Adrenal gland (tissue), 12 donors: Measurements from ENCODE around the gene CPA4. TPM values are rescaled to one million over a fixed set of nuclear protein-coding genes. Genes with fewer than 3 reads are reported as not detected.
"Not testable (repeated sequence)": the region's sequence is repeated elsewhere in the genome, so short reads cannot be mapped to it uniquely, and the experiment has no call there.

ENCODE experiments used
- DNase-seq, 7 donors: peaks; one replicate each; pipeline ENCODE4 v3.0.0-alpha.2; 2019 to 2020
- H3K27ac ChIP-seq, 5 donors: fragments of 200-600 bp; sonication (generic) in 4 of 5; 1 replicate in 3 of 5; 2 replicates in 2 of 5; pipeline versions ENCODE4 v1.5.1 to v1.8.0; 2016 to 2020; ENCODE audit warnings: mild to moderate bottlenecking in 1 of 5
- H3K27me3 ChIP-seq: fragments of 200-600 bp; 2 replicates; pipeline ENCODE4 v1.8.0; 2021
- H3K36me3 ChIP-seq, 2 donors: fragments of 200-600 bp; replicated peaks in 1 of 2; 1 replicate in 1 of 2; 2 replicates in 1 of 2; pipeline versions ENCODE4 v1.5.1 to v1.8.0; 2018 to 2022
- H3K4me1 ChIP-seq, 2 donors: fragments of 200-600 bp; replicated peaks in 1 of 2; 1 replicate in 1 of 2; 2 replicates in 1 of 2; pipeline versions ENCODE4 v1.5.1 to v1.8.0; 2018 to 2021
- H3K4me3 ChIP-seq, 4 donors: fragments of 200-600 bp; sonication (generic) in 3 of 4; one replicate each; pipeline ENCODE4 v1.5.1; 2016 to 2018
- H3K9me3 ChIP-seq, 3 donors: fragments of 200-600 bp; sonication (generic) in 1 of 3; replicated peaks in 1 of 3; 1 replicate in 2 of 3; 2 replicates in 1 of 3; pipeline versions ENCODE4 v1.5.1 to v1.8.0; 2016 to 2021
- CTCF ChIP-seq, 6 experiments: fragments of 450-650 bp in 4 of 6; fragments of 200-600 bp in 2 of 6; sonication (generic) in 1 of 6; IDR thresholded peaks; 1 replicate in 5 of 6; 2 replicates in 1 of 6; pipeline versions ENCODE4 v1.5.1 to v1.8.0; 2016 to 2021; ENCODE audit warnings: antibody characterized with exemption in 6 of 6, mild to moderate bottlenecking in 2 of 6, moderate library complexity in 1 of 6
- POLR2A ChIP-seq, 2 donors: fragments of 450-650 bp; IDR thresholded peaks; one replicate each; pipeline ENCODE4 v1.6.1; 2017; ENCODE audit warnings: antibody characterized with exemption in 2 of 2, mild to moderate bottlenecking in 2 of 2, moderate library complexity in 1 of 2
- WGBS, 4 donors: extraction: QIAGEN DNeasy Blood & Tissue Kit in 2 of 4; methylation state at CpG; one replicate each; pipeline versions ENCODE4 v1.1.5 to v1.1.7; 2013 to 2017; 5-methylcytosine and 5-hydroxymethylcytosine counted together
- intact Hi-C, 2 donors: fragments of 100-400 bp; cut with DNase I; formaldehyde crosslinking; loops; one replicate each; pipeline versions ENCODE4 v1.14.1 to v1.15.0; 2022 to 2023
- polyA plus RNA-seq, 3 donors: library from polyadenylated mRNA; stranded (reverse); fragments of 200-250 nt in 2 of 3; fragments of 350-450 nt in 1 of 3; fragmentation: Illumina TruSeq in 1 of 3; extraction: RNeasy Lipid Tissue Mini Kit (QIAGEN cat#74804) in 1 of 3; gene quantifications; one replicate each; pipeline ENCODE4 v1.2.3, GENCODE V29; 2013 to 2014
- total RNA-seq, 9 donors: library from RNA; depleted of rRNA in 4 of 9; stranded (reverse); fragments of >200 nt in 4 of 9; fragments of 120-200 nt in 1 of 9; fragmentation: NEBNext Ultra II Directional in 1 of 9; extraction: Animal tissue kit (Norgen Biotek cat#: 25700) in 1 of 9; gene quantifications; one replicate each; pipeline versions ENCODE4 v1.1.0 to v1.2.4, GENCODE V29; 2013 to 2023
- donor health status: healthy with polysubstance abuse.
- donor health status: Bipolar disorder and iron deficiency.
- donor health status: DM: yes; HTN: yes; CAD: no.
- donor health status: DM: no; HTN: no; CAD: no.
- donor health status: DM: no; HTN: no; CAD: no.
- donor health status: DM: yes; HTN: yes; CAD: no.

The CPA4 gene
- total and polyA plus RNA-seq, 12 donors: 0.55 to 26.7 (median 2.4) TPM; not detected in 1

- DNase-seq: peak in 1 of 7 donors; percentile 57
- Histone ChIP-seq H3K4me1 (no peaks in the 10 kb centered on the region), H3K4me3 (no peak overlapping the region), H3K27ac (peak overlapping the region in 1 of 5 donors; percentile 19), H3K9me3 (no peaks in the 10 kb centered on the region), H3K36me3 (no peaks in the 10 kb centered on the region), H3K27me3 (no peaks in the 10 kb centered on the region)
- TF ChIP-seq CTCF (IDR thresholded peaks at IDR 0.05): no peak
- no peak for TF ChIP-seq POLR2A (IDR thresholded peaks at IDR 0.05)
- intact Hi-C loops: no loop called here
- WGBS, 4 donors: 67 to 86% (median 84%) methylated on average over 16 to 21 of the region's 21 CpGs
Measured at GRCh38 chr7:130305433-130306042, 12.6 kb downstream of the CPA4 start.

- DNase-seq: no peak
- H3K27ac ChIP-seq: no peak overlapping the region
- no peak overlapping the region for H3K4me3 ChIP-seq
- intact Hi-C loops: no loop called here
- H3K4me1 ChIP-seq: no peaks in the 10 kb centered on the region
- no peaks in the 10 kb centered on the region for H3K9me3 ChIP-seq
- H3K36me3 ChIP-seq: no peaks in the 10 kb centered on the region
- WGBS, 4 donors: 81 to 93% (median 87%) methylated on average over 6 of the region's 6 CpGs
- TF ChIP-seq POLR2A (IDR thresholded peaks at IDR 0.05) (no peak), CTCF (IDR thresholded peaks at IDR 0.05) (no peak)
- H3K27me3 ChIP-seq: no peaks in the 10 kb centered on the region
Measured at GRCh38 chr7:130309986-130310385, 17.0 kb downstream of the CPA4 start.

GRCh38 chr7:130314305-130314704 is 21.3 kb downstream of the CPA4 start:
- DNase-seq: no peak
- H3K27me3 ChIP-seq: no peaks in the 10 kb centered on the region
- no peaks in the 10 kb centered on the region for H3K4me1 ChIP-seq
- no peaks in the 10 kb centered on the region for H3K36me3 ChIP-seq
- no peak for TF ChIP-seq CTCF (IDR thresholded peaks at IDR 0.05)
- no peaks in the 10 kb centered on the region for H3K9me3 ChIP-seq
- 72 to 88% (median 80%) methylated on average over 6 of the region's 6 CpGs for WGBS, 4 donors
- H3K4me3 ChIP-seq: no peak overlapping the region
- intact Hi-C loops: no loop called here
- H3K27ac ChIP-seq: no peak overlapping the region

GRCh38 chr7:130319541-130319940 is 26.6 kb downstream of the CPA4 start:
- WGBS, 4 donors: 89 to 97% (median 90%) methylated on average over 1 of the region's 1 CpG
- no peak for DNase-seq
- no peak for TF ChIP-seq POLR2A (IDR thresholded peaks at IDR 0.05)
- TF ChIP-seq CTCF (IDR thresholded peaks at IDR 0.05): no peak
- Histone ChIP-seq H3K36me3 (no peaks in the 10 kb centered on the region), H3K4me3 (no peak overlapping the region), H3K27ac (no peak overlapping the region), H3K27me3 (no peaks in the 10 kb centered on the region), H3K9me3 (no peaks in the 10 kb centered on the region), H3K4me1 (no peaks in the 10 kb centered on the region)
- intact Hi-C loops: no loop called here

GRCh38 chr7:130321542-130322229 is 28.7 kb downstream of the CPA4 start:
- peak in 3 of 7 donors; percentile 26 to 40 (median 31) for DNase-seq
- H3K27me3 ChIP-seq, H3K4me1 ChIP-seq, H3K9me3 ChIP-seq, H3K27ac ChIP-seq, H3K4me3 ChIP-seq, H3K36me3 ChIP-seq, intact Hi-C loops: not testable (repeated sequence)
- 87 to 99% (median 91%) methylated on average over 2 to 3 of the region's 3 CpGs for WGBS, 4 donors
